ENCODE measurements around the gene PIAS2. TPM values are rescaled to one million over a fixed set of nuclear protein-coding genes. Genes with fewer than 3 reads are reported as not detected.

PIAS2 gene
- total and polyA plus RNA-seq, 10 donors: 4.0 to 58.4 (median 38.3) TPM

- no peaks in the 10 kb centered on the region for H3K4me1 ChIP-seq
- TF ChIP-seq POLR2A (IDR thresholded peaks at IDR 0.05) (no peak), CTCF (IDR thresholded peaks at IDR 0.05 in 8 of 11, conservative IDR thresholded peaks at IDR 0.05 in 3 of 11) (no peak), POLR2AphosphoS5 (IDR thresholded peaks at IDR 0.05) (no peak)
- WGBS, 5 donors: 68 to 90% (median 88%) methylated on average over 1 of the region's 1 CpG
Measured at GRCh38 chr18:46794607-46795006, 122.7 kb downstream of the PIAS2 start.

GRCh38 chr18:46793565-46793964, 123.7 kb downstream of the PIAS2 start:
- H3K27ac ChIP-seq: no peak overlapping the region
- WGBS, 5 donors: 89 to 96% (median 96%) methylated on average over 3 of the region's 3 CpGs
- no peaks in the 10 kb centered on the region for H3K27me3 ChIP-seq (replicated peaks in 1 of 7)
- no peak for DNase-seq
- no peak for TF ChIP-seq POLR2A (IDR thresholded peaks at IDR 0.05)
- TF ChIP-seq POLR2AphosphoS5 (IDR thresholded peaks at IDR 0.05): no peak
- no peak for TF ChIP-seq CTCF (IDR thresholded peaks at IDR 0.05 in 8 of 11, conservative IDR thresholded peaks at IDR 0.05 in 3 of 11)
- no peak overlapping the region for H3K4me3 ChIP-seq
- intact Hi-C loops (cut with DNase I; ENCODE audit: low total_unique reads): no loop called here
- no peaks in the 10 kb centered on the region for H3K4me1 ChIP-seq
- H3K36me3 ChIP-seq: no peaks in the 10 kb centered on the region
- H3K9me3 ChIP-seq: peaks cover 0 to 12% (median 8%) of the 10 kb centered on the region in 8 donors

More at GRCh38 chr18:46794607-46795006, 122.7 kb downstream of the PIAS2 start:
- Histone ChIP-seq H3K27me3 (replicated peaks in 1 of 7) (no peaks in the 10 kb centered on the region), H3K36me3 (no peaks in the 10 kb centered on the region), H3K4me3 (no peak overlapping the region), H3K9me3 (peaks cover 0 to 8% (median 7%) of the 10 kb centered on the region in 8 donors), H3K27ac (no peak overlapping the region)
- intact Hi-C loops (cut with DNase I; ENCODE audit: low total_unique reads): no loop called here
- DNase-seq: no peak

- 92 to 98% (median 96%) methylated on average over 4 of the region's 4 CpGs for WGBS, 5 donors
- intact Hi-C loops (cut with DNase I; ENCODE audit: low total_unique reads): no loop called here
- Histone ChIP-seq H3K4me3 (no peak overlapping the region), H3K27me3 (replicated peaks in 1 of 7) (no peaks in the 10 kb centered on the region), H3K4me1 (no peaks in the 10 kb centered on the region), H3K36me3 (no peaks in the 10 kb centered on the region), H3K27ac (no peak overlapping the region), H3K9me3 (peaks cover 0 to 37% (median 28%) of the 10 kb centered on the region in 8 donors)
- no peak for DNase-seq
- TF ChIP-seq POLR2A (IDR thresholded peaks at IDR 0.05) (no peak), POLR2AphosphoS5 (IDR thresholded peaks at IDR 0.05) (no peak), CTCF (IDR thresholded peaks at IDR 0.05 in 8 of 11, conservative IDR thresholded peaks at IDR 0.05 in 3 of 11) (no peak)
Measured at GRCh38 chr18:46789088-46789487, 128.2 kb downstream of the PIAS2 start.

GRCh38 chr18:46787674-46788073, 129.6 kb downstream of the PIAS2 start:
- H3K4me3 ChIP-seq: no peak overlapping the region
- intact Hi-C loops (cut with DNase I; ENCODE audit: low total_unique reads): no loop called here
- H3K36me3 ChIP-seq: no peaks in the 10 kb centered on the region

More at GRCh38 chr18:46787674-46788073, 129.6 kb downstream of the PIAS2 start:
- no peak for TF ChIP-seq POLR2AphosphoS5 (IDR thresholded peaks at IDR 0.05)
- TF ChIP-seq CTCF (IDR thresholded peaks at IDR 0.05 in 8 of 11, conservative IDR thresholded peaks at IDR 0.05 in 3 of 11): no peak
- TF ChIP-seq POLR2A (IDR thresholded peaks at IDR 0.05): no peak
- Histone ChIP-seq H3K4me1 (no peaks in the 10 kb centered on the region), H3K9me3 (peaks cover 0 to 45% (median 31%) of the 10 kb centered on the region in 8 donors), H3K27me3 (replicated peaks in 1 of 7) (no peaks in the 10 kb centered on the region), H3K27ac (no peak overlapping the region)
- no peak for DNase-seq
- WGBS, 5 donors: 60 to 83% (median 72%) methylated on average over 3 of the region's 3 CpGs
